ENCODE measurements around the gene PRR35. TPM values are rescaled to one million over a fixed set of nuclear protein-coding genes. Genes with fewer than 3 reads are reported as not detected.
A peak's percentile ranks its signal among the peaks of the same experiment; 100 is the strongest.

PRR35 gene
- total RNA-seq, 1 experiment from 2014 or later = not detected

DNA sequence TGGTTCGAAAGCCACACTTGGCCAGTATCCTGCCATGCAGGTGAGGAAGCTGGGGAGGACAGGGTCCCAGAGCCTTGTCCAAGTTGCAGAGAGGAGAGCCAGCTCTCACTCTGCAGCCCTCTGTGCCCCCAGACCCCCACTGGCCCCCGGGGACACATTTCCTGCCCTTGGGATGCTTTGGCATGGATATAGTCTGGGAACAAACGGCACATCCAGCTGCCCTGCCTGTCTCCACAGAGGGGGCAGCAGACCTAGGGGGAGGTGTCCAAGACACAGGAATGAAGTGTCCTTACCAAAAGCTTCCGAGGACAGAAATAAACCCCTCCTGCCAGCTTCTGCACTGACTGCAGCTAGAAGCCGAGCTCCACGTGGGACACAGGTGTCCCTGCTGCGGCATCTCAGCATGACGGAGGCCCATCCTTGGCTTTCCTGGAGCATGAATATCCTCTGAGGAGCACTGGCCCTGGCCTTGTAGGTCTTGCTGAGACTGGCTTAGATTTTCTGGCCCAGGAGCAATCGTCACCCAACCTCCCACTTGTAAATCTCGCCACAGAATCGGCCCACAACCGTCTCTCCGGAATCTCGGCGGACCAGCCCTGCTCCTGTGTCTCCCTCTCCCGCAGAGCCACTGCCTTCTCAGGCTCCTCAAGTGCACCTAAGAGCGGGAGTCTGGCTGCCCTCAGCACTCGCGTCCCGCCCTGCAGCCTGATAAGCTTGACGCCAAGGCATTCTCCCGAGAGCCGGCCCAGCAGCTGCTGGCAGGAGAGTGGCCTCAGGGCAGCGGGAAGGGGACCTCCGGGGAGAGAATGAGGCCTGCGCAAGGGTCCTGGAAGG, 33.8 kb upstream of the PRR35 start:
- no peak for DNase-seq (ENCODE audit: low read depth, low spot score)
- in situ Hi-C loops (cut with HindIII; ENCODE audit: low pct_unique_long_range_greater_than_20kb, low sequenced_read_pairs) = no loop called here

- DNase-seq (ENCODE audit: low read depth, low spot score) = peak; percentile 70
- in situ Hi-C loops (cut with HindIII; ENCODE audit: low pct_unique_long_range_greater_than_20kb, low sequenced_read_pairs) = no loop called here
Measured at GRCh38 chr16:527015-527903, 32.9 kb upstream of the PRR35 start, which contains the start of gene CAPN15. Gene CAPN15, plus strand, starts transcription at chr16:527712. Its CDS starts 19,127 bp downstream, at chr16:546839.

DNA sequence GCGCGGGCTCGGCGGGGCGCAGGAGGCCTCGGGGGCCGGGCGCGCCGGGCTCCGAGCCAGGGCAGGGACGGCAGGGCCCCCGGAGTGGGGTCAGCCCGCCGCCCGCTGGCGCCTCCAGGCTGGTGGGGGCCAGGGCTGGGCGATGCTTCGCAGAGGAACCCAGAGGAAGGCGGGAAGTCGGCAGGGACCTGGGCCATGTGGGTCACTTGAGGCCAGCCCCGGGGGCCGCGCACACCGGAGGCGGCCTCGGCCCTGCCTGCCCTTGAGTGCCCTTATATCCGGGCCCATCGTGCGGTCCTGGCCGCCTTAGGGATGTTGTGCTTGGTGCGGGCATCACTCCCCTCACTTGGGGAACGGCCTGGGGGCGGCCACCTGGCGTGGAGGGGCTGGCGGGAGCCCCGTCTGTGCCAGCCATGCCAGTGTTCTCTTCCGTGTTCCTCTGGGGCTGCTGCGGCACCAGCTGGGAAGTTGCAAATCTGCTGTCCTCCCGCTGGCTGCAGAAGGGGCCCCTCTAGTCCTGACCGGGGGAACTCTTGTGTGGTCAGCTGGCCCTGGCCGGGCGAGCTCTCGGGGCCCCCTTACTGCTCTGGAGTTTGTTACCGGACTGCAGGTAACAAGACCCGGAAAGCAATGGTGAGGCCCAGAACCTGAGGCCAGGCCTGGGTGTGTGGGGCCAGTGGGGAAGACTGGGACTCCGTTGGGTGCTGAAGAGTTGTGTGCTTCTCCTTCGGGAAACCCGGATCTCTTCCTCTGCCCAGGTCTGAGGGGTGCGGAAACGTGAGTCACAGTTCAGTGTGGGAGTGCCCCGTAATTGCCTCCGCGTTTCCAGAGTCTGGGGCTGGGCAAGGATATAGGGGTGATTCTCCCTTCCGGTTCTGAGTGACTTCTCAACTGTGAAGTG, 31.8 kb upstream of the PRR35 start:
- in situ Hi-C loops (cut with HindIII; ENCODE audit: low pct_unique_long_range_greater_than_20kb, low sequenced_read_pairs) = no loop called here
- DNase-seq (ENCODE audit: low read depth, low spot score) = no peak

DNA sequence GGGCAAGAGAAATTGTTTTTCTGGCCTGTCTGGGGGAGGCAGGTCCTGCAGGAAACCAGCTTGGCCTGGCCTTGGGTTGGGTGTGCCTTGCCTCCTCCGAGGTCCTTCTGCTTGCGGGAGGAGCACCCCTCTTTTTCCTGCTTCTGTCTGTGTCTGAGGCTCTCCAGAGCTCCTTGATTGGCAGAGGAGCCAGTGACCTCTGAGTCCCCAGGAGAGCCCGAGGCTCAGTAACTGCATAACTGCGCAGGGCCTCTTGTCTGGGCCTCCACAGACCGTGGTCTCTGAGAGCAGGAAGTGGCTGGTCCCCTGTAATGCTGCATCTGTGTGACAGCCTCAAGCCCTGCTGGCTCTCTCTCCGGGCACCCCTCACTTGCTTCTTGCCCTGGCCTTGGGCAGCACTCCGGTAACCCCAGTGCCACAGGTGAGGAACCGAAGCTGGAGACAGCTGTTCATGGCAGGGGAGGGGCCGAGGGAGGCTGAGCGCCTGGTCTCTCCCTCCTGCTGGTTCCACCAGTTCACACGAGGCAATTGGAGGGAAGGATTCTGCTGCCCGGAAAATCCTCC, 31.1 kb upstream of the PRR35 start:
- in situ Hi-C loops (cut with HindIII; ENCODE audit: low pct_unique_long_range_greater_than_20kb, low sequenced_read_pairs) = no loop called here
- no peak for DNase-seq (ENCODE audit: low read depth, low spot score)

DNA sequence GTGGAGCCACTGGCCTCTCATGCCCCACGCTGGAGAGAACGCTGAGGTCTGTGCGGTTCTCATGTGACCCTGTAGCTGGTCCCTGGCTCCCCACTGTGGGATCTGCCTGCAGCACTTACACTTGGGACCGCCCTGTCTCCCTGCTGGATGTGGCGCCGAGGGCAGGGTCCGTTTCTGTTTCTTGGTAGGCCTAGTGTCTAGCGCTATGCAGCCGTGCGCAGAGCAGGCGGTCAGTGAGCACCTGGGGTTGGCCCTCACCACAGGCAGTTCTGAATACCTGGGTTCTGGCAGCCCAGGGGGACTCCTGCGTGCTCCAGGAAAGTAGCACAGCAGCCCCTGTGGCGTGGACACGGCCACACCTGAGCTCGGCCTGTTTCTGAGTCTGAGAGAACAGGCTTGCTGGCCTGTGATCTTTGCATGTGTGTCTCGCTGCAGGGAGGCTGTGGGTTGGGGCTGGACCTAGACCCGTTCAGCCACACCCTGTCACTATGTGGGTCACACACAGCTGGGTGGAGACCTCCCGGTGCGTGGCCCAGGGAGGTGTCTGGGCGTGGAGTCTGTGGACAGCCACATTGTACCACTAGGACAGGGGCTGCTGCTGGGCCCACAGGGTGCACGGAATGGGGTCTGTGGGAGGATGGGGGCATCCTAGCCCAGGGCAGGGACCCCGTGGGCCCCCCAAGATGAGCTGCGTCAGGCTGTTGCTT, 29.9 kb upstream of the PRR35 start:
- in situ Hi-C loops (cut with HindIII; ENCODE audit: low pct_unique_long_range_greater_than_20kb, low sequenced_read_pairs) = no loop called here
- DNase-seq (ENCODE audit: low read depth, low spot score) = no peak

- DNase-seq (ENCODE audit: low read depth, low spot score) = no peak
- in situ Hi-C loops (cut with HindIII; ENCODE audit: low pct_unique_long_range_greater_than_20kb, low sequenced_read_pairs) = no loop called here
Measured at GRCh38 chr16:531494-532125, 28.6 kb upstream of the PRR35 start.

DNA sequence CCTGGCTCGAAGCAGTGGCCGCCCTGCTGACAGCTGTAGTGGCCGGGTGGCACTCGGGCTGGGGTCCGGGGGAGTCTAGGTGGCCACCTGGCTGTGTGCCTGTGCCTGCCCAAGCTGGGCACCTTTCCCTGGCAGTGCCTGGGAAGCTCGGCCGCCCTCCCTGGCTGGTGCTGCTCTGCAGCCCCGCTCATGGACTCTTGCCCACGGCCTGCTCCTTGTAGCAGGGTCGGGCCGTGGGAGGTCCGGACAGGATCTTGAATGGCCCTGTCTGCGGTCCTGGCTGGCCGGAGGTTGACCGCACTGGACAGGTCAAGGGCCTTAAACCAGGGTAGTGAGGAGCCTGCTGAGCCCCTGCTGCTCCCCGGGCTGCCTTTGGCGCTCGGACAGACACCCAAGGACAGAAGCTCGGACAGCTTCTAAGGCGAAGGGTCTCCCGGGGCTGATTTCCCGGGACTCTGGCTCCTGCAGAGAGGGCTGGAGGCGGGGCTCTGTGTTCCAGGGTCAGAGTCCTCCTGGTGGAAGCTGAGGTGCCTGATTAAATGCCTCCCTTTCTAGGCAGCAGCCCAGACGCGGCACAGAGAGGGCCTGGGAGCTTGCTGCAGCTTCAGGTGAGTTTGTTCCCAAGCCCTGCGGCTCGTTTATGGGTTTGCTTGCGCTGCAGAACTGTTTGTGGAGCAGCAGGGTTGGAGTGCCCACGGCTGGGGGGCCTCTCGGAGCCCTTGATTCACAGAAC, 26.6 kb upstream of the PRR35 start:
- in situ Hi-C loops (cut with HindIII; ENCODE audit: low pct_unique_long_range_greater_than_20kb, low sequenced_read_pairs) = no loop called here
- DNase-seq (ENCODE audit: low read depth, low spot score) = no peak

DNA sequence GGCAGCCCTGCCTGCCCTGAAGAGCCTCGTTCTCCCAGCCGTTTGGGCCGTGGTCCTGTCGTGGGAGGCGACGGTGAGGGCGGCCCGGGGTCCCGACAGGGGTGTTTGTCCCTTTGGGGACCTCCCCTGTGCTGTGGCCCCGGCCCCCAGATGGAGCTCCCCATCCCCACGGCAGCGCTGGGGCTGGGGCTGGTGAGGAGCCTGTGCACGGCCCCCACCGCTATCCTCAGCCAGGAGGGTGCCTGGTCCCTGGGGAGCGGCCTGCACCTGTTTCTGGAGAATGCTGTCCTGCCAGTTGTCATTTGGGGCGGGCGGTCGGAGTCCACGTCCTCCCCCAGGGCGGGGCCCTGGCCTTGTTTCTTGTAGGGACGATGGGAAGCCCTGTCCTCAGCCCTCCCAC, 26.1 kb upstream of the PRR35 start:
- DNase-seq (ENCODE audit: low read depth, low spot score) = no peak
- in situ Hi-C loops (cut with HindIII; ENCODE audit: low pct_unique_long_range_greater_than_20kb, low sequenced_read_pairs) = no loop called here

DNA sequence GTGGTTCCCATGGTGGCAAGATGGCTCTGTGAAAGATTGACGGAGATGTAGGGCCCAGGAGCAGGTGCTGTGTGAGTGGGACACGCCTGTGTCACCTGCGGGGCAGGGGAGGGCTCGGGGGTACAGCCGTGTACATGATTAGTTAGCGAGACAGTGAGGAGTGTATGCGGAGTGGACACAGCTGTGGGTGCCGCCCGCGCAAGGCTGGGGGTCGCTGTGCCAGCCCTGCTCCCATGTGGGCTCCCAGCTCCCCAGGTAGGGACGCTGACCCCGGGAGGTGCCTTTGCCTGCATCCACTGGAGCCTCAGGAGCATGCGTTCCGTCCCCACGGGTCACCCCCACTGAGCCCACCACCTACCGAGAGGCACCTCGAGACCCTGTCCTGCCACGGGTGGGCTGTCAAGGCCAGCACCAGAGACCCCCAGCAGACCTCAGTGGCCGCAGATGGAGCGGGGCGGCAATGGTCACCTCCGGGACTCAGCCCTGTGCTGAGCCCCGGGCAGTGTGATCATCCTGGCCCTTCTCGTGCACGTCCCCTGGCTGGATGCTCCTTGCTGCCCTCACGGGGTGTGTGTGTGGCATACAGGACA, 25.2 kb upstream of the PRR35 start:
- no peak for DNase-seq (ENCODE audit: low read depth, low spot score)
- in situ Hi-C loops (cut with HindIII; ENCODE audit: low pct_unique_long_range_greater_than_20kb, low sequenced_read_pairs) = no loop called here

- in situ Hi-C loops (cut with HindIII; ENCODE audit: low pct_unique_long_range_greater_than_20kb, low sequenced_read_pairs) = no loop called here
- DNase-seq (ENCODE audit: low read depth, low spot score) = no peak
Measured at GRCh38 chr16:535446-536405, 24.5 kb upstream of the PRR35 start.

DNA sequence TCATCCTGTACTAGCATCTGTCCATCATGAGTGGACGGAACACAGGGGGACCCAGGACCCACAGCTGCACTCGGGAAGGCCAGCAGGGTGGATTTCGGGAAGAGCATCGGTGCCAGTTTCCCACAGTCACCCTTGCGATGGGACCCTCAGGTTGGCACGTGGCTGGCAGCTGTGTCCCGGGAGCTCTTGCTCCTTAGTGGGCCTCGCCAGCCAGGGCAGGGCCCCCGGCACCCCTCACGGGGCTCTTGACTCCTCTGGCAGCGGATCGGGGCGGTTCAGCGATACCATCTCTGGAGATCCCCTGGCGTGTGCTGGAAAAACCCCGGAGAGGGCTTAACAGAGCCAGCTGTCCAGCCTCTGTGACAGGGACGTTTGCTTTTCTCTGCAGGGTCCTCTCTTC, 23.4 kb upstream of the PRR35 start:
- DNase-seq (ENCODE audit: low read depth, low spot score) = no peak
- in situ Hi-C loops (cut with HindIII; ENCODE audit: low pct_unique_long_range_greater_than_20kb, low sequenced_read_pairs) = no loop called here

GRCh38 chr16:537415-538335, 22.5 kb upstream of the PRR35 start:
- in situ Hi-C loops (cut with HindIII; ENCODE audit: low pct_unique_long_range_greater_than_20kb, low sequenced_read_pairs) = no loop called here
- DNase-seq (ENCODE audit: low read depth, low spot score) = no peak

DNA sequence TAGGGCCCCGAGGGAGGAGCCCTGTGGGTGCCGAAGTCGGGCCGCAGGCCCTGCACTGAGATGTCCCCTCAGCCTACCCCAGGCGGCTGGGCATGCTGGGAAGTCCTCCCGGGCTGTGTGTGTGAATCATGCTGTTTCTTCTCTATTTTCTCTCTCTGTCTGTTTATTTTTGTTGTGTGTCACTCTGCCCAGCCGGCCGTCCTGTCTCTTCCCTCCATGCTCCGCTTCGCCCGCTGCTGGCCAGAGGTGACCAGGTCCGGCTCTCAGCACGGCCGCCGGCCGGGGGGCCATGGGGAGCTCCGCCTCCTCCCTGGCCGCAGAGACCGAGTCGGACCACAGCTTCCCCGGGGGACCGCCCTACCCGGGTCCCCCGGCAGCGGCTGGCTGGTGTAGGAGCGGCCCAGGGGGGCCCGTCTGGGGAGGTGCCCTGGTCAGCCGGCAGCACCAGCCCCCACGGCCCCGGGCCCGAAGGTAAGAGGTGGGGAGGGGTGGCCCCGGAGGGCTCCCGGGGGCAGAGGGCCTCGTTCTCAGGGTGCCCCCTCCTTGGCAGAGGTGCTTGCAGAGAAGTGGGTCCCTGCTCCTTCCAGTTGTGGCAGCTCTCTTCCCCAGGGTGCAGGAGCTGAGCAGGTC, 20.2 kb upstream of the PRR35 start:
- in situ Hi-C loops (cut with HindIII; ENCODE audit: low pct_unique_long_range_greater_than_20kb, low sequenced_read_pairs) = no loop called here
- DNase-seq (ENCODE audit: low read depth, low spot score) = no peak
